ENCODE results near the gene RCOR2.

DNA sequence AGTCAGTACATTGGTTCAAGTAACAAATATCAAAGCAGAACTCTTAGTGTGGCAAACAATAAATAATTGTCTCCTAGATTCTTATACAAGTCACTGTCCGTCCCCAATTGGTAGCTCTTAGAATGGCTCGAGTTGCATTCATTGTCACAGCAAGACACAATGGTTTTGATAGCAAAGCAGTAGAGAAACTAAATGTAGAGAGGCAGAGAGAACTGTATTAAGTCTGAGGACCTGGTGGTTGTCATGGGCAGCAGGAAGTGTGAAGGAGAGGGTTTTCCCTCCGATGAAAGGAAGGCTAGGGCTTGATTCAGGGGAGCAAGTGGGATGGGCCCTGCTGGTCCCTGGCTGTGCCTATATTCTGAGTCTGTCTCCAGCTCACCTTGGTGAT, 36.6 kb downstream of the RCOR2 start:
- TF ChIP-seq, protein P1, sequence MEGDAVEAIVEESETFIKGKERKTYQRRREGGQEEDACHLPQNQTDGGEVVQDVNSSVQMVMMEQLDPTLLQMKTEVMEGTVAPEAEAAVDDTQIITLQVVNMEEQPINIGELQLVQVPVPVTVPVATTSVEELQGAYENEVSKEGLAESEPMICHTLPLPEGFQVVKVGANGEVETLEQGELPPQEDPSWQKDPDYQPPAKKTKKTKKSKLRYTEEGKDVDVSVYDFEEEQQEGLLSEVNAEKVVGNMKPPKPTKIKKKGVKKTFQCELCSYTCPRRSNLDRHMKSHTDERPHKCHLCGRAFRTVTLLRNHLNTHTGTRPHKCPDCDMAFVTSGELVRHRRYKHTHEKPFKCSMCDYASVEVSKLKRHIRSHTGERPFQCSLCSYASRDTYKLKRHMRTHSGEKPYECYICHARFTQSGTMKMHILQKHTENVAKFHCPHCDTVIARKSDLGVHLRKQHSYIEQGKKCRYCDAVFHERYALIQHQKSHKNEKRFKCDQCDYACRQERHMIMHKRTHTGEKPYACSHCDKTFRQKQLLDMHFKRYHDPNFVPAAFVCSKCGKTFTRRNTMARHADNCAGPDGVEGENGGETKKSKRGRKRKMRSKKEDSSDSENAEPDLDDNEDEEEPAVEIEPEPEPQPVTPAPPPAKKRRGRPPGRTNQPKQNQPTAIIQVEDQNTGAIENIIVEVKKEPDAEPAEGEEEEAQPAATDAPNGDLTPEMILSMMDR (IDR thresholded peaks at IDR 0.05; ENCODE audit: low read length): no peak
- no peak for TF ChIP-seq EZH2phosphoT487 (IDR thresholded peaks at IDR 0.05; ENCODE audit: low read length)
